HepG2 (cell line): ENCODE measurements around the gene ISLR2. TPM values are rescaled to one million over a fixed set of nuclear protein-coding genes. Genes with fewer than 3 reads are reported as not detected.

ENCODE experiments used
- DMAP1 ChIP-seq: IDR thresholded peaks from 2 replicates; pipeline ENCODE4 v1.6.1; 2016
- FOXM1 ChIP-seq: sonication (generic); formaldehyde crosslinking; IDR thresholded peaks from 2 replicates; pipeline ENCODE4 v1.5.0; 2020; ENCODE audit warnings: missing genetic modification reagents
- FOXO1 ChIP-seq: sonication (generic); formaldehyde crosslinking; IDR thresholded peaks from 2 replicates; pipeline ENCODE4 v1.4.0; 2020; ENCODE audit warnings: missing genetic modification reagents
- KDM3A ChIP-seq: IDR thresholded peaks from 2 replicates; pipeline ENCODE4 v1.6.1; 2018; ENCODE audit warnings: low read depth, missing compliant biosample characterization
- KMT2B ChIP-seq: IDR thresholded peaks from 2 replicates; pipeline ENCODE4 v1.6.1; 2016; ENCODE audit warnings: missing genetic modification reagents, missing compliant biosample characterization
- PHF8 ChIP-seq: sonication (generic); formaldehyde crosslinking; IDR thresholded peaks from 2 replicates; pipeline ENCODE4 v1.5.0; 2020; ENCODE audit warnings: missing genetic modification reagents
- SP1 ChIP-seq, 2 experiments: fragments of 450-650 bp in 1 of 2; sonication (generic) in 1 of 2; formaldehyde crosslinking in 1 of 2; IDR thresholded peaks; 2 replicates each; pipeline versions ENCODE4 v1.4.0 to v1.6.1; 2016 to 2020; ENCODE audit warnings: missing genetic modification reagents in 1 of 2
- SP2 ChIP-seq: sonication (generic); formaldehyde crosslinking; IDR thresholded peaks from 2 replicates; pipeline ENCODE4 v1.5.1; 2020; ENCODE audit warnings: mild to moderate bottlenecking, missing genetic modification reagents
- SRY ChIP-seq: sonication (generic); formaldehyde crosslinking; IDR thresholded peaks from 2 replicates; pipeline ENCODE4 v1.8.0; 2022; ENCODE audit warnings: mild to moderate bottlenecking, missing genetic modification reagents
- TARDBP ChIP-seq: sonication (generic); formaldehyde crosslinking; IDR thresholded peaks from 2 replicates; pipeline ENCODE4 v1.8.0; 2022; ENCODE audit warnings: mild to moderate bottlenecking, missing genetic modification reagents
- TERF1 ChIP-seq: sonication (generic); formaldehyde crosslinking; IDR thresholded peaks from 2 replicates; pipeline ENCODE4 v1.8.0; 2022; ENCODE audit warnings: mild to moderate bottlenecking, missing genetic modification reagents, moderate library complexity
- USF2 ChIP-seq, 2 experiments: sonication (generic) in 1 of 2; formaldehyde crosslinking in 1 of 2; IDR thresholded peaks; 2 replicates each; pipeline versions ENCODE4 v1.5.1 to v1.6.1; 2011 to 2020; ENCODE audit warnings: borderline replicate concordance in 1 of 2, low read depth in 1 of 2, low read length in 1 of 2, mild to moderate bottlenecking in 1 of 2, missing genetic modification reagents in 1 of 2, moderate library complexity in 1 of 2
- ZFP1 ChIP-seq: IDR thresholded peaks from 2 replicates; pipeline ENCODE4 v1.6.1; 2016
- ZFP90 ChIP-seq: sonication (generic); formaldehyde crosslinking; IDR thresholded peaks from 2 replicates; pipeline ENCODE4 v1.8.0; 2022; ENCODE audit warnings: missing genetic modification reagents, mild to moderate bottlenecking, inconsistent platforms, borderline replicate concordance
- ZFP91 ChIP-seq: sonication (generic); formaldehyde crosslinking; IDR thresholded peaks from 2 replicates; pipeline ENCODE4 v1.9.0; 2022; ENCODE audit warnings: missing genetic modification reagents, mild to moderate bottlenecking, borderline replicate concordance
- ZNF124 ChIP-seq: sonication (generic); formaldehyde crosslinking; IDR thresholded peaks from 2 replicates; pipeline ENCODE4 v1.4.0; 2020; ENCODE audit warnings: missing genetic modification reagents
- ZNF331 ChIP-seq: sonication (generic); formaldehyde crosslinking; IDR thresholded peaks from 2 replicates; pipeline ENCODE4 v1.4.0; 2020; ENCODE audit warnings: missing genetic modification reagents
- ZNF570 ChIP-seq: sonication (generic); formaldehyde crosslinking; IDR thresholded peaks from 2 replicates; pipeline ENCODE4 v1.4.0; 2020; ENCODE audit warnings: mild to moderate bottlenecking, missing genetic modification reagents, borderline replicate concordance
- ZNF574 ChIP-seq: sonication (generic); formaldehyde crosslinking; IDR thresholded peaks from 2 replicates; pipeline ENCODE4 v1.4.0; 2020; ENCODE audit warnings: missing genetic modification reagents
- ZNF83 ChIP-seq: sonication (generic); formaldehyde crosslinking; IDR thresholded peaks from 2 replicates; pipeline ENCODE4 v1.4.0; 2020; ENCODE audit warnings: missing genetic modification reagents, mild to moderate bottlenecking, borderline replicate concordance
- polyA plus RNA-seq, 8 experiments: library from polyadenylated mRNA; depleted of rRNA in 3 of 8; stranded (reverse) in 7 of 8; unstranded in 1 of 8; fragments of >200 nt; fragmentation: Illumina TruSeq in 4 of 8; extraction: Trizol in 4 of 8; gene quantifications; 2 replicates each; pipeline versions ENCODE4 v1.2.1 to v1.2.3, GENCODE V29; 2011 to 2016; ENCODE audit warnings: low read depth in 4 of 8, missing spikeins in 1 of 8, mixed read lengths in 1 of 8; ENCODE audit not compliant: insufficient read depth in 1 of 8
- total RNA-seq, 5 experiments: library from RNA; depleted of rRNA; stranded (reverse); fragments of >200 nt; fragmentation: Illumina TruSeq; extraction: Trizol; gene quantifications; 2 replicates each; pipeline ENCODE4 v1.2.3, GENCODE V29; 2016; ENCODE audit warnings: low read depth in 1 of 5

The ISLR2 gene
- total and polyA plus RNA-seq, 2 of the 13 experiments (the other 11 are each of a cell fraction or from before 2014, with no cell fraction given): not detected

GRCh38 chr15:74127255-74127953, 3.0 kb upstream of the ISLR2 start (continued):
- peak; percentile 64; the same call in 1 of the 2 replicates for TF ChIP-seq ZFP91 (CRISPR knock-in tag)
- peak; percentile 31; the same call in 1 of the 2 replicates for TF ChIP-seq PHF8
- TF ChIP-seq KDM3A (CRISPR knock-in tag): peak; percentile 52; the same call in 1 of the 2 replicates
- no peak for TF ChIP-seq SRY (CRISPR knock-in tag)
- peak; percentile 40; the same call in 1 of the 2 replicates for TF ChIP-seq FOXO1 (CRISPR knock-in tag)
- TF ChIP-seq ZFP1 (CRISPR knock-in tag): no peak
- TF ChIP-seq SP1 (IDR thresholded peaks at IDR 0.05): no peak
- no peak for TF ChIP-seq SP1 (CRISPR knock-in tag; IDR thresholded peaks at IDR 0.05)
- 0 out of 2 replicates have a peak, but pooled peaks have one; percentile 47 for TF ChIP-seq ZNF124
- TF ChIP-seq ZNF83 (CRISPR knock-in tag): 0 out of 2 replicates have a peak, but pooled peaks have one; percentile 66
- peak; percentile 28; the same call in 1 of the 2 replicates for TF ChIP-seq ZNF574 (CRISPR knock-in tag)
- no peak for TF ChIP-seq ZNF570 (CRISPR knock-in tag)
- TF ChIP-seq ZFP90 (CRISPR knock-in tag): peak; percentile 48; the same call in 1 of the 2 replicates
- TF ChIP-seq DMAP1 (CRISPR knock-in tag): no peak
- TF ChIP-seq SP2 (CRISPR knock-in tag): no peak
- TF ChIP-seq KMT2B (CRISPR knock-in tag): 0 out of 2 replicates have a peak, but pooled peaks have one; percentile 29
- TF ChIP-seq ZNF331 (CRISPR knock-in tag): 0 out of 2 replicates have a peak, but pooled peaks have one; percentile 55
- TF ChIP-seq FOXM1 (CRISPR knock-in tag): no peak
- TF ChIP-seq TERF1 (CRISPR knock-in tag): no peak
- no peak for TF ChIP-seq USF2 (IDR thresholded peaks at IDR 0.05; ENCODE audit: low read depth, low read length)
- no peak for TF ChIP-seq USF2 (CRISPR knock-in tag; IDR thresholded peaks at IDR 0.05; ENCODE audit: borderline replicate concordance)
- no peak for TF ChIP-seq TARDBP (CRISPR knock-in tag)
